PC-3 (cell line): ENCODE results near the gene ASB7.

Experiments used
- CTCF ChIP-seq: fragments of 300-600 bp; sonication (generic); conservative IDR thresholded peaks from 2 replicates; pipeline ENCODE4 v1.5.1; 2017; ENCODE audit warnings: antibody characterized with exemption, low read depth, mild to moderate bottlenecking, low read length
- EZH2 ChIP-seq: fragments of 300-600 bp; sonication (generic); IDR thresholded peaks from one replicate; pipeline ENCODE4 v1.6.1; 2017; ENCODE audit warnings: antibody characterized with exemption, mild to moderate bottlenecking, low read length; ENCODE audit not compliant: unreplicated experiment
- EZH2phosphoT487 ChIP-seq: fragments of 300-600 bp; sonication (generic); IDR thresholded peaks from 2 replicates; pipeline ENCODE4 v1.6.1; 2018; ENCODE audit warnings: mild to moderate bottlenecking, antibody characterized with exemption, low read length, borderline replicate concordance

DNA sequence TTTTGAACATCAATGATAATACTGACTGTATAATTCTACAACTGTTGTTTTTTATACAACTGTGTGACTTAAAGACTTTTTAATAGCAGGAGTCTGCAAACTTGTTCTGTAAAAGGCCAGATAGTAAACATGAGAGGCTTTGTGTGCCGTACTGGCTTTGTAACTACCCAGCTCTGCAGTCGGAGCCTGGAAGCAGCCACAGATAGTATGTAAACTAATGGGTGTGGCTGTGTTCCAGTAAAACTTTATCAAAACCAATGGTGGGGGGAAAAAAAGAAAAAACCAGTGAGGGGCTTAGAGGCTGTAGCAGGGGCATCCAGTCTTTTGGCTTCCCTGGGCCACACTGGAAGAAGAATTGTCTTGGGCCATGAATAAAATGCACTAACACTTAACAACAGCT, 11.9 kb downstream of the ASB7 start:
- TF ChIP-seq CTCF (no peak), EZH2 (no peak), EZH2phosphoT487 (no peak)
